Measurements from ENCODE around the gene PBX3.

PBX3 gene

DNA sequence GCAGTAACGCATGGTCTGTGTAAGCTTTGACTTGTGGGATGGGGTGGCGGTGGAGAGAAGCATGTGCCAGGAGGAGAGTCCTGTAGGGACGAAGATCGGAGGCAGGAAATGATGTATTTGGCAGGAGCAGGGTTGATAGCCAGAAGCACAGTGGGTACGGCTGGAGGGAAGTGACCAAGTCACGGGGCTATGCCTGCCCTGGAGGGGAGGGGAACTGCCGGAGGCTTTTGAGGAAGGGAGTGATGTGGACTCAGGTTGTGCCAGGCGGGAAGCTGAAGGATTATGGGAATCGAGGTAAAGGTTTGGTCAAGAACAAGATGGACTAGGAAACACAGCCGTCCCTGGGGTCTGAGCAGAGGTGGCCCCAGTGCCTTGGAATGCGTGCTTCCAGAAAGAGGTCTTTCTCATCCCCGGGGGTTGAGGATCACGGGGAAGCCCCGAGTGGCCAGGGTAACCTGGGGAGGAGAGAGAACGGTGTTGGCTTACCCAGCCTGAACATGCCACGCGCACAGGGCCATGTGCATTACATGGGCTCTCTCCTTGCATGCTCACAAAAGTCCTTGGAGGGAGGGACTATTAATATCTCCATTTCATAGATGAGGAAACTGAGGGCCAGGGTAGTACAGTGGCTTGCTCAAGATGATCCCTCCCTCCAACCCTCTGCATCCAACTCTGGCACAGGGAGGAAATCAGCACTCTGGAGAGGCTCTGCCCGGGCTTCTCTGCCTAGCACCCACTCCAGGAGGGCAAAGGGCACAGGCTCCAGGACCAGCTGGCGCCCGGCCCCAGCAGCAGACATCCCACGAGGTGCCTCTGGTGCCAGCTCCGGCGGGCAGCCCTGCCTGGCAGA, 253.8 kb downstream of the PBX3 start:
- Mint-ChIP-seq H3K9me3 (no peaks in the 10 kb centered on the region), H3K27ac (no peak overlapping the region)

DNA sequence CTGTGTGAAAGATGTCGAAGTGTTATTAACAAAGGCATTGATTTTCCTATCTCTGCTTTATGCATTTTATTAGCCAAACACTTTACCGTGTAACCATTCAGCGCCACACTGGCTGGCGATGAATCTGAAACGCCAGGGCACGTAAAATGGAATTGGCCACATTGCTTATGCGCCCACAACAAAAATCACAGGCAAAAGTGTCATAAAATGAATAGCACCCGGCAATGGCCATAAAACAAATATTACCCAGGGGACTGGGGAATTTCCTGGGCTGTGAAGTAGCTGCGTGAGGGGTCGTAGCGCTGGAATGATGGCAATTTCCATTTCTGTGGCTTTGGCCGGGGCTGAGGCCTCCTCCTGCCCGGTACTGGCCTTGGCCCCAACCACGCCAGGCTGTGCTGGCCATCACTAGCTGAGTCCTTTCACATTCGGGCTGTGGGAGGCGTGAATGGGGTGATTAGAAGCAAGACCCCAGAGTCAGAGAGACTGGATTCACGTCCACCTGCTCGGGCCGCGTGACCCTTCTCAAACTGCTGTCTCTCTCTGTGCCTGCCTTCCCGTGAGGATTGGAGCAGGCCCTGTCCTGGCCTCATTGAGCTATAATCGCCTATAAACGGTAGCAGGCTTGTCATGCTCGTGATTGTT, 254.5 kb downstream of the PBX3 start:
- intact Hi-C loops (cut with micrococcal nuclease) = no loop called here
- Mint-ChIP-seq H3K4me1 (ENCODE audit: low read depth) (peaks cover 6% of the 10 kb centered on the region), H3K9me3 (no peaks in the 10 kb centered on the region), H3K36me3 (ENCODE audit: low read depth) (no peaks in the 10 kb centered on the region), H3K27ac (no peak overlapping the region), H3K4me3 (no peak overlapping the region), H3K27me3 (peaks cover 3% of the 10 kb centered on the region)

More for the DNA sequence above, 253.8 kb downstream of the PBX3 start:
- H3K36me3 Mint-ChIP-seq (ENCODE audit: low read depth) = no peaks in the 10 kb centered on the region
- intact Hi-C loops (cut with micrococcal nuclease) = no loop called here
- no peak overlapping the region for H3K4me3 Mint-ChIP-seq
- peaks cover 3% of the 10 kb centered on the region for H3K27me3 Mint-ChIP-seq
- peaks cover 6% of the 10 kb centered on the region for H3K4me1 Mint-ChIP-seq (ENCODE audit: low read depth)

DNA sequence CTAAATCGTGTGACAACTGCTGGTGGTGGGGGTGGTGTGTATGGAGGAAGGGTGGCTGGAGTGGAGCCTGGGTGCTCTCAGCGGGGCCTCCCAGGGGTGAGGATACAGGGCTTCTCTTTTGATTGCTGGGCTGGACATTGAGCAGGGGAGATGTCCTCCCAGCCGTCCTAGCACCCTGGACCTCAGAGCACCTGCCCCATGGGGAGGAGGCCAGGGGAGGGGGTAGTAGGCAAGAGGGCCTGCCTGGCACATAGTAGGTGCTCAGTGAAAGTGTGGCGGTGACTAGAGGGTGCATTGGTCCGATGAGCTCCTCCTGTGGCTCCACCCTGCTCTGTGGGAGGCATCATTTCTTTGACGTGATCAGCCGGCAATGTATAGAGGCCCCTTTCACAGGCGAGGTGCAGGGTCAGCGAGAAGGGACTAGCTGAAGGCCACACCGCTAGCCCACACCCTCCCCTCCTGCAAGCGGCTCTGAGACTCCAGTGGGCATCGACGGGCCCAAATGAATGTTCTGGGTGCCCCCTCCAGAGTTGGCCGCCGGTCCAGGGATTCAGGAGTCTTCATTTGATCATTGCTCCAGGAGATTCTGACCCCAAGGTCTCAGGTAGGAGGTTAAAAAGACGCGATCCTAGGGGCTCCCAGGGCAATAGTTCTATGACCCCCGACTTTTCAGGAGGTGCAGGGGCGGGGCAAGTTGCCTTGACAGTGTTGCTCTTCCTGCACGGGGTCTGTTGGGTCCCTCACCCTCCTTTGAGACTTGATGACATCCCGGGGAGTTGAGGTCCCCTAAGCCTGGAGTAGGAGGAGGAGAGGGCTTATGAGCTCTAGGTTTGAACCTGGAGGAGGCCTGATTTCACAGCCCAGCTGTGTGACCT, 255.5 kb downstream of the PBX3 start:
- peaks cover 3% of the 10 kb centered on the region for H3K9me3 Mint-ChIP-seq
- intact Hi-C loops (cut with micrococcal nuclease) = no loop called here

GRCh38 chr9:126009047-126009446, 261.9 kb downstream of the PBX3 start:
- Mint-ChIP-seq H3K27ac (no peak overlapping the region), H3K36me3 (ENCODE audit: low read depth) (no peaks in the 10 kb centered on the region), H3K4me3 (no peak overlapping the region), H3K27me3 (peaks cover 1% of the 10 kb centered on the region), H3K4me1 (ENCODE audit: low read depth) (peaks cover 6% of the 10 kb centered on the region), H3K9me3 (peaks cover 29% of the 10 kb centered on the region)
- intact Hi-C loops (cut with micrococcal nuclease) = no loop called here

More for the DNA sequence above, 255.5 kb downstream of the PBX3 start:
- Mint-ChIP-seq H3K4me3 (no peak overlapping the region), H3K4me1 (ENCODE audit: low read depth) (peaks cover 6% of the 10 kb centered on the region), H3K36me3 (ENCODE audit: low read depth) (no peaks in the 10 kb centered on the region), H3K27me3 (peaks cover 3% of the 10 kb centered on the region), H3K27ac (no peak overlapping the region)

GRCh38 chr9:126014726-126015125, 267.6 kb downstream of the PBX3 start:
- H3K36me3 Mint-ChIP-seq (ENCODE audit: low read depth) = no peaks in the 10 kb centered on the region
- no peaks in the 10 kb centered on the region for H3K4me1 Mint-ChIP-seq (ENCODE audit: low read depth)
- H3K4me3 Mint-ChIP-seq = no peak overlapping the region
- H3K27me3 Mint-ChIP-seq = peaks cover 3% of the 10 kb centered on the region
- peaks cover 6% of the 10 kb centered on the region for H3K9me3 Mint-ChIP-seq
- intact Hi-C loops (cut with micrococcal nuclease) = no loop called here
- H3K27ac Mint-ChIP-seq = no peak overlapping the region

- intact Hi-C loops (cut with micrococcal nuclease) = no loop called here
- Mint-ChIP-seq H3K27me3 (peaks cover 3% of the 10 kb centered on the region), H3K4me3 (no peak overlapping the region), H3K9me3 (no peaks in the 10 kb centered on the region), H3K27ac (no peak overlapping the region), H3K4me1 (ENCODE audit: low read depth) (no peaks in the 10 kb centered on the region), H3K36me3 (ENCODE audit: low read depth) (no peaks in the 10 kb centered on the region)
Measured at GRCh38 chr9:126015424-126015823, 268.3 kb downstream of the PBX3 start.

GRCh38 chr9:126016579-126017290, 269.6 kb downstream of the PBX3 start:
- H3K27me3 Mint-ChIP-seq = peaks cover 8% of the 10 kb centered on the region
- no peaks in the 10 kb centered on the region for H3K4me1 Mint-ChIP-seq (ENCODE audit: low read depth)
- no peaks in the 10 kb centered on the region for H3K9me3 Mint-ChIP-seq
- H3K27ac Mint-ChIP-seq = no peak overlapping the region
- intact Hi-C loops (cut with micrococcal nuclease) = no loop called here
- no peaks in the 10 kb centered on the region for H3K36me3 Mint-ChIP-seq (ENCODE audit: low read depth)
- no peak overlapping the region for H3K4me3 Mint-ChIP-seq

Measured in dendritic cell treated with granulocyte-macrophage colony-stimulating factor and Interleukin-4, amounts not matched to agents 40 ng/mL and 50 ng/mL, for 4 days (primary cell).